WTC11 (cell line): ENCODE measurements around the gene SLC2A9. TPM values are rescaled to one million over a fixed set of nuclear protein-coding genes. Genes with fewer than 3 reads are reported as not detected.

ENCODE experiments used
- ATAC-seq: fragments of 200-7000 bp; cut with Tn5 transposase; 2 replicates; pipeline ENCODE4 v1.10.0; 2021; ENCODE audit warnings: mild to moderate bottlenecking, moderate library complexity
- CTCF ChIA-PET: fragments of 300-600 bp; sonication (Branson Sonifier 250); formaldehyde crosslinking; loops from one replicate; lab custom pipeline; 2021; ENCODE audit warnings: antibody characterized with exemption; lab: Charles Lee
- POLR2A ChIA-PET: fragments of 350-600 bp; sonication (Branson Sonifier 250); formaldehyde crosslinking; loops from one replicate; lab custom pipeline; 2021; ENCODE audit warnings: antibody characterized with exemption; lab: Charles Lee
- DNase-seq: peaks from one replicate; pipeline ENCODE4 v3.0.0; 2021; ENCODE audit warnings: low spot score
- H3K27ac Mint-ChIP-seq: 2 replicates; pipeline ENCODE4 v1.8.0; 2021; ENCODE audit warnings: mixed read lengths
- H3K27me3 Mint-ChIP-seq: 2 replicates; pipeline ENCODE4 v1.8.0; 2021; ENCODE audit warnings: low read depth, mild to moderate bottlenecking, moderate library complexity, mixed read lengths
- H3K36me3 Mint-ChIP-seq: 2 replicates; pipeline ENCODE4 v1.8.0; 2021; ENCODE audit warnings: mixed read lengths
- H3K4me1 Mint-ChIP-seq: 2 replicates; pipeline ENCODE4 v1.8.0; 2022; ENCODE audit warnings: mixed read lengths
- H3K4me3 Mint-ChIP-seq: 2 replicates; pipeline ENCODE4 v1.8.0; 2021; ENCODE audit warnings: mild to moderate bottlenecking, moderate library complexity, mixed read lengths
- H3K9me3 Mint-ChIP-seq: 2 replicates; pipeline ENCODE4 v1.8.0; 2021; ENCODE audit warnings: mixed read lengths
- ATF1 ChIP-seq: sonication (generic); formaldehyde crosslinking; IDR thresholded peaks from 2 replicates; pipeline ENCODE4 v1.8.1; 2023; ENCODE audit warnings: mild to moderate bottlenecking, moderate library complexity, missing genetic modification reagents
- ATF3 ChIP-seq: sonication (generic); formaldehyde crosslinking; conservative IDR thresholded peaks from 2 replicates; pipeline ENCODE4 v1.8.1; 2022; ENCODE audit warnings: mild to moderate bottlenecking, missing genetic modification reagents
- CREB1 ChIP-seq: sonication (generic); formaldehyde crosslinking; IDR thresholded peaks from 2 replicates; pipeline ENCODE4 v1.8.0; 2023; ENCODE audit warnings: mild to moderate bottlenecking, missing genetic modification reagents
- ETV6 ChIP-seq: sonication (generic); formaldehyde crosslinking; IDR thresholded peaks from 2 replicates; pipeline ENCODE4 v1.8.1; 2022; ENCODE audit warnings: mild to moderate bottlenecking, missing genetic modification reagents
- GRHL2 ChIP-seq: fragments of 250-450 bp; sonication (Bioruptor Pico); IDR thresholded peaks from 2 replicates; pipeline ENCODE4 v1.8.0; 2022; ENCODE audit warnings: mild to moderate bottlenecking, moderate library complexity; ENCODE audit not compliant: insufficient replicate concordance, severe bottlenecking
- GTF2I ChIP-seq: fragments of 250-450 bp; sonication (Bioruptor Pico); conservative IDR thresholded peaks from 2 replicates; pipeline ENCODE4 v1.4.0; 2021; ENCODE audit warnings: mild to moderate bottlenecking
- HMGA2 ChIP-seq: fragments of 250-450 bp; sonication (Bioruptor Pico); IDR thresholded peaks from 2 replicates; pipeline ENCODE4 v1.4.0; 2021; ENCODE audit warnings: mild to moderate bottlenecking, moderate library complexity
- MXD4 ChIP-seq: fragments of 250-450 bp; sonication (Bioruptor Pico); IDR thresholded peaks from 2 replicates; pipeline ENCODE4 v1.8.0; 2021; ENCODE audit warnings: mild to moderate bottlenecking, moderate library complexity, borderline replicate concordance
- NFE2L1 ChIP-seq: sonication (generic); formaldehyde crosslinking; IDR thresholded peaks from 2 replicates; pipeline ENCODE4 v1.8.1; 2023; ENCODE audit warnings: missing genetic modification reagents
- NR3C1 ChIP-seq: sonication (generic); formaldehyde crosslinking; conservative IDR thresholded peaks from 2 replicates; pipeline ENCODE4 v1.8.1; 2023; ENCODE audit warnings: low read depth, mild to moderate bottlenecking, missing genetic modification reagents
- OVOL2 ChIP-seq: fragments of 250-450 bp; sonication (Bioruptor Pico); IDR thresholded peaks from 2 replicates; pipeline ENCODE4 v1.9.0; 2021; ENCODE audit warnings: mild to moderate bottlenecking, borderline replicate concordance
- PRRX2 ChIP-seq: fragments of 250-450 bp; sonication (Bioruptor Pico); IDR thresholded peaks from 2 replicates; pipeline ENCODE4 v1.8.0; 2021; ENCODE audit warnings: mild to moderate bottlenecking
- RELA ChIP-seq: sonication (generic); formaldehyde crosslinking; IDR thresholded peaks from 2 replicates; pipeline ENCODE4 v1.8.1; 2022; ENCODE audit warnings: missing genetic modification reagents, mild to moderate bottlenecking, borderline replicate concordance
- SMAD3 ChIP-seq: sonication (generic); formaldehyde crosslinking; IDR thresholded peaks from 2 replicates; pipeline ENCODE4 v1.8.0; 2022; ENCODE audit warnings: missing genetic modification reagents, mild to moderate bottlenecking, borderline replicate concordance
- SMAD4 ChIP-seq: sonication (generic); formaldehyde crosslinking; IDR thresholded peaks from 2 replicates; pipeline ENCODE4 v1.8.0; 2022; ENCODE audit warnings: mild to moderate bottlenecking, missing genetic modification reagents
- TEAD1 ChIP-seq: sonication (generic); formaldehyde crosslinking; IDR thresholded peaks from 2 replicates; pipeline ENCODE4 v1.8.0; 2022; ENCODE audit warnings: mild to moderate bottlenecking, missing genetic modification reagents
- ZNF138 ChIP-seq: sonication (generic); formaldehyde crosslinking; conservative IDR thresholded peaks from 2 replicates; pipeline ENCODE4 v1.8.1; 2022; ENCODE audit warnings: mild to moderate bottlenecking, moderate library complexity, missing genetic modification reagents
- ZNF396 ChIP-seq: fragments of 250-450 bp; sonication (Bioruptor Pico); IDR thresholded peaks from 2 replicates; pipeline ENCODE4 v1.8.0; 2021; ENCODE audit warnings: mild to moderate bottlenecking, moderate library complexity, borderline replicate concordance
- ZNF512 ChIP-seq: sonication (generic); formaldehyde crosslinking; IDR thresholded peaks from 2 replicates; pipeline ENCODE4 v1.8.1; 2022; ENCODE audit warnings: missing genetic modification reagents, borderline replicate concordance
- total RNA-seq: library from RNA; stranded (reverse); gene quantifications from 3 replicates; pipeline ENCODE4 v1.2.3, GENCODE V29; 2021
- TF ChIP-seq, protein P1 (sequence below): sonication (generic); formaldehyde crosslinking; IDR thresholded peaks from 2 replicates; pipeline ENCODE4 v1.8.1; 2022; ENCODE audit warnings: low read depth, mild to moderate bottlenecking, moderate library complexity, missing genetic modification reagents, borderline replicate concordance
- TF ChIP-seq, protein P2 (sequence below): fragments of 200-600 bp; IDR thresholded peaks from 2 replicates; pipeline ENCODE4 v1.8.0; 2022; ENCODE audit warnings: antibody characterized with exemption
- TF ChIP-seq, protein P3 (sequence below): fragments of 250-450 bp; sonication (Bioruptor Pico); IDR thresholded peaks from 2 replicates; pipeline ENCODE4 v2.1.2; 2022; ENCODE audit warnings: mild to moderate bottlenecking, moderate library complexity

The SLC2A9 gene
- total RNA-seq, 1 experiment from 2014 or later: not detected

DNA sequence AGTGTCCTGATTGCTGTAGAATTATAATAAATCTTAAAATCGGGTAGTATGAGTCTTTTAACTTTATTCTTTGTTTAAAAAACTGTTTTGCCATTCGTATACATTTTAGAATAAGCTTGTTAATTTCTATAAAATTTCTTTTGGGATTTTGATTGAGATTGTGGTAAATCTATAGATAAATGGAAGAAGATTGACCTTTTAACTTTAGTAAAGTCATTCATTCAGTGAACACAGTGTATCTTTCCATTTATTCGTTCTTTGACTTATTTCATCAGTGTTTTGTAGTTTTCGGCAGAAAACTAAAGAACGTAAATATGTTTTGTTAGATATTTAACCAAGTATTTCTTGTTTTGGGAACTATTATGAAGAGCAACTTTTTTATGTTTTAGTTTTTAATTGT, 201.0 kb downstream of the SLC2A9 start:
- TF ChIP-seq PRRX2 (CRISPR knock-in tag) (no peak), OVOL2 (no peak), GTF2I (CRISPR knock-in tag) (no peak), NFE2L1 (CRISPR knock-in tag) (no peak), TEAD1 (no peak), ZNF138 (CRISPR knock-in tag) (no peak), CREB1 (CRISPR knock-in tag) (no peak), MXD4 (CRISPR knock-in tag) (no peak)
- TF ChIP-seq, protein P1, sequence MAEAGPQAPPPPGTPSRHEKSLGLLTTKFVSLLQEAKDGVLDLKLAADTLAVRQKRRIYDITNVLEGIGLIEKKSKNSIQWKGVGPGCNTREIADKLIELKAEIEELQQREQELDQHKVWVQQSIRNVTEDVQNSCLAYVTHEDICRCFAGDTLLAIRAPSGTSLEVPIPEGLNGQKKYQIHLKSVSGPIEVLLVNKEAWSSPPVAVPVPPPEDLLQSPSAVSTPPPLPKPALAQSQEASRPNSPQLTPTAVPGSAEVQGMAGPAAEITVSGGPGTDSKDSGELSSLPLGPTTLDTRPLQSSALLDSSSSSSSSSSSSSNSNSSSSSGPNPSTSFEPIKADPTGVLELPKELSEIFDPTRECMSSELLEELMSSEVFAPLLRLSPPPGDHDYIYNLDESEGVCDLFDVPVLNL (CRISPR knock-in tag): no peak
- TF ChIP-seq, protein P2, sequence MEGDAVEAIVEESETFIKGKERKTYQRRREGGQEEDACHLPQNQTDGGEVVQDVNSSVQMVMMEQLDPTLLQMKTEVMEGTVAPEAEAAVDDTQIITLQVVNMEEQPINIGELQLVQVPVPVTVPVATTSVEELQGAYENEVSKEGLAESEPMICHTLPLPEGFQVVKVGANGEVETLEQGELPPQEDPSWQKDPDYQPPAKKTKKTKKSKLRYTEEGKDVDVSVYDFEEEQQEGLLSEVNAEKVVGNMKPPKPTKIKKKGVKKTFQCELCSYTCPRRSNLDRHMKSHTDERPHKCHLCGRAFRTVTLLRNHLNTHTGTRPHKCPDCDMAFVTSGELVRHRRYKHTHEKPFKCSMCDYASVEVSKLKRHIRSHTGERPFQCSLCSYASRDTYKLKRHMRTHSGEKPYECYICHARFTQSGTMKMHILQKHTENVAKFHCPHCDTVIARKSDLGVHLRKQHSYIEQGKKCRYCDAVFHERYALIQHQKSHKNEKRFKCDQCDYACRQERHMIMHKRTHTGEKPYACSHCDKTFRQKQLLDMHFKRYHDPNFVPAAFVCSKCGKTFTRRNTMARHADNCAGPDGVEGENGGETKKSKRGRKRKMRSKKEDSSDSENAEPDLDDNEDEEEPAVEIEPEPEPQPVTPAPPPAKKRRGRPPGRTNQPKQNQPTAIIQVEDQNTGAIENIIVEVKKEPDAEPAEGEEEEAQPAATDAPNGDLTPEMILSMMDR: no peak
- no peaks in the 10 kb centered on the region for H3K4me1 Mint-ChIP-seq
- peaks cover 5% of the 10 kb centered on the region for H3K27me3 Mint-ChIP-seq
- H3K4me3 Mint-ChIP-seq: no peak overlapping the region
- no peaks in the 10 kb centered on the region for H3K36me3 Mint-ChIP-seq
- peaks cover 4% of the 10 kb centered on the region for H3K9me3 Mint-ChIP-seq
- no peak overlapping the region for H3K27ac Mint-ChIP-seq
- ATAC-seq (no peak), DNase-seq (no peak)
- CTCF ChIA-PET: interaction anchor here (1.9 kb wide), 1 partner anchor 56 kb away, joined by 3 read pairs; no protein-coding TSS in a partner anchor
- POLR2A ChIA-PET: no interaction called here

- Mint-ChIP-seq H3K4me1 (peaks cover 4% of the 10 kb centered on the region; the same call in 1 of the 2 replicates), H3K27me3 (peaks cover 9% of the 10 kb centered on the region), H3K4me3 (no peak overlapping the region), H3K36me3 (no peaks in the 10 kb centered on the region), H3K9me3 (peaks cover 9% of the 10 kb centered on the region), H3K27ac (no peak overlapping the region)
- ATAC-seq: no peak
- TF ChIP-seq CREB1 (CRISPR knock-in tag) (no peak), HMGA2 (CRISPR knock-in tag) (no peak), ATF3 (CRISPR knock-in tag) (no peak), GRHL2 (CRISPR knock-in tag) (no peak), NR3C1 (CRISPR knock-in tag) (no peak), ETV6 (CRISPR knock-in tag) (no peak), GTF2I (CRISPR knock-in tag) (no peak), SMAD4 (CRISPR knock-in tag) (no peak), ATF1 (CRISPR knock-in tag) (no peak), TEAD1 (no peak)
- CTCF ChIA-PET: no interaction called here
- POLR2A ChIA-PET: no interaction called here
- no peak for DNase-seq
Observed at GRCh38 chr4:9816285-9816684, 205.0 kb downstream of the SLC2A9 start.

GRCh38 chr4:9812501-9813340, 208.6 kb downstream of the SLC2A9 start:
- Mint-ChIP-seq H3K4me1 (peaks cover 6% of the 10 kb centered on the region; the same call in 1 of the 2 replicates), H3K27ac (no peak overlapping the region), H3K9me3 (peaks cover 18% of the 10 kb centered on the region), H3K36me3 (no peaks in the 10 kb centered on the region), H3K4me3 (no peak overlapping the region), H3K27me3 (peaks cover 13% of the 10 kb centered on the region)
- DNase-seq (no peak), ATAC-seq (no peak)
- ChIA-PET POLR2A (no interaction called here), CTCF (no interaction called here)
- TF ChIP-seq ZNF396 (no peak), TEAD1 (no peak), ZNF512 (CRISPR knock-in tag) (no peak), RELA (CRISPR knock-in tag) (no peak), GRHL2 (CRISPR knock-in tag) (no peak), SMAD4 (CRISPR knock-in tag) (no peak), SMAD3 (CRISPR knock-in tag) (no peak), NR3C1 (CRISPR knock-in tag) (no peak)
- TF ChIP-seq, protein P3, sequence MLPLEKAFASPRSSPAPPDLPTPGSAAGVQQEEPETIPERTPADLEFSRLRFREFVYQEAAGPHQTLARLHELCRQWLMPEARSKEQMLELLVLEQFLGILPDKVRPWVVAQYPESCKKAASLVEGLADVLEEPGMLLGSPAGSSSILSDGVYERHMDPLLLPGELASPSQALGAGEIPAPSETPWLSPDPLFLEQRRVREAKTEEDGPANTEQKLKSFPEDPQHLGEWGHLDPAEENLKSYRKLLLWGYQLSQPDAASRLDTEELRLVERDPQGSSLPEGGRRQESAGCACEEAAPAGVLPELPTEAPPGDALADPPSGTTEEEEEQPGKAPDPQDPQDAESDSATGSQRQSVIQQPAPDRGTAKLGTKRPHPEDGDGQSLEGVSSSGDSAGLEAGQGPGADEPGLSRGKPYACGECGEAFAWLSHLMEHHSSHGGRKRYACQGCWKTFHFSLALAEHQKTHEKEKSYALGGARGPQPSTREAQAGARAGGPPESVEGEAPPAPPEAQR (CRISPR knock-in tag): no peak
